ENCODE data around the gene ADAMTS12. TPM values are rescaled to one million over a fixed set of nuclear protein-coding genes. Genes with fewer than 3 reads are reported as not detected.

The ADAMTS12 gene
- total and polyA plus RNA-seq, 2 donors (not counting 1 experiment from before 2014, with no cell fraction given) = 10.7 to 44.8 TPM

- Histone ChIP-seq H3K4me2 (ENCODE audit: extremely low read depth, insufficient read depth, low read length) (no peak overlapping the region), H4K20me1 (ENCODE audit: control insufficient read depth, extremely low read depth, insufficient read depth, low read length) (no peaks in the 10 kb centered on the region), H3K27me3 (ENCODE audit: control insufficient read depth, insufficient read depth, low read length) (no peaks in the 10 kb centered on the region), H3K9me3 (ENCODE audit: control insufficient read depth, insufficient read depth, low read depth, low read length) (no peaks in the 10 kb centered on the region), H2AFZ (ENCODE audit: low read length) (no peak overlapping the region), H3K36me3 (ENCODE audit: control insufficient read depth, insufficient read depth, low read length) (no peaks in the 10 kb centered on the region), H3K79me2 (ENCODE audit: control insufficient read depth, insufficient read depth, low read length) (no peaks in the 10 kb centered on the region), H3K4me1 (ENCODE audit: control insufficient read depth, extremely low read depth, insufficient read depth, low read length) (no peaks in the 10 kb centered on the region), H3K27ac (ENCODE audit: insufficient read depth, low read length) (no peak overlapping the region), H3K9ac (ENCODE audit: insufficient read depth, low read length) (no peak overlapping the region), H3K4me3 (replicated peaks in 1 of 4; ENCODE audit: control extremely low read depth in 1 of 4, insufficient read depth in 1 of 4, low read depth in 3 of 4, low read length in 4 of 4) (no peak overlapping the region)
- DNase-seq (ENCODE audit: low read depth in 2 of 2) = no peak
- TF ChIP-seq CTCF (conservative IDR thresholded peaks at IDR 0.05 in 1 of 2, IDR thresholded peaks at IDR 0.05 in 1 of 2; ENCODE audit: low read depth in 1 of 2, low read length in 2 of 2) = no peak
- no peak for TF ChIP-seq EZH2 (IDR thresholded peaks at IDR 0.05; ENCODE audit: low read length, missing control alignments)
Observed at GRCh38 chr5:33513462-33514185, 378.2 kb downstream of the ADAMTS12 start.

- DNase-seq (ENCODE audit: low read depth in 2 of 2) = peak in 1 of 2 donors; percentile 45
- no peak overlapping the region for H2AFZ ChIP-seq (ENCODE audit: low read length)
Observed at GRCh38 chr5:33509036-33509435, 382.8 kb downstream of the ADAMTS12 start.

GRCh38 chr5:33507426-33507825, 384.4 kb downstream of the ADAMTS12 start:
- Histone ChIP-seq H3K79me2 (ENCODE audit: control insufficient read depth, insufficient read depth, low read length) (no peaks in the 10 kb centered on the region), H2AFZ (ENCODE audit: low read length) (no peak overlapping the region), H3K9ac (ENCODE audit: insufficient read depth, low read length) (no peak overlapping the region), H3K27ac (ENCODE audit: insufficient read depth, low read length) (no peak overlapping the region), H3K4me2 (ENCODE audit: extremely low read depth, insufficient read depth, low read length) (no peak overlapping the region), H3K4me1 (ENCODE audit: control insufficient read depth, extremely low read depth, insufficient read depth, low read length) (no peaks in the 10 kb centered on the region), H3K36me3 (ENCODE audit: control insufficient read depth, insufficient read depth, low read length) (no peaks in the 10 kb centered on the region), H3K4me3 (replicated peaks in 1 of 4; ENCODE audit: control extremely low read depth in 1 of 4, insufficient read depth in 1 of 4, low read depth in 3 of 4, low read length in 4 of 4) (no peak overlapping the region), H3K27me3 (ENCODE audit: control insufficient read depth, insufficient read depth, low read length) (no peaks in the 10 kb centered on the region), H3K9me3 (ENCODE audit: control insufficient read depth, insufficient read depth, low read depth, low read length) (no peaks in the 10 kb centered on the region), H4K20me1 (ENCODE audit: control insufficient read depth, extremely low read depth, insufficient read depth, low read length) (no peaks in the 10 kb centered on the region)
- no peak for TF ChIP-seq CTCF (conservative IDR thresholded peaks at IDR 0.05 in 1 of 2, IDR thresholded peaks at IDR 0.05 in 1 of 2; ENCODE audit: low read depth in 1 of 2, low read length in 2 of 2)
- TF ChIP-seq EZH2 (IDR thresholded peaks at IDR 0.05; ENCODE audit: low read length, missing control alignments) = no peak
- DNase-seq (ENCODE audit: low read depth in 2 of 2) = peak in 1 of 2 donors; percentile 20

More at GRCh38 chr5:33509036-33509435, 382.8 kb downstream of the ADAMTS12 start:
- no peak overlapping the region for H3K4me3 ChIP-seq (replicated peaks in 1 of 4; ENCODE audit: control extremely low read depth in 1 of 4, insufficient read depth in 1 of 4, low read depth in 3 of 4, low read length in 4 of 4)
- TF ChIP-seq CTCF (conservative IDR thresholded peaks at IDR 0.05 in 1 of 2, IDR thresholded peaks at IDR 0.05 in 1 of 2; ENCODE audit: low read depth in 1 of 2, low read length in 2 of 2) = no peak
- no peak overlapping the region for H3K9ac ChIP-seq (ENCODE audit: insufficient read depth, low read length)
- H3K27me3 ChIP-seq (ENCODE audit: control insufficient read depth, insufficient read depth, low read length) = no peaks in the 10 kb centered on the region
- H3K27ac ChIP-seq (ENCODE audit: insufficient read depth, low read length) = no peak overlapping the region
- H3K79me2 ChIP-seq (ENCODE audit: control insufficient read depth, insufficient read depth, low read length) = no peaks in the 10 kb centered on the region
- H3K4me1 ChIP-seq (ENCODE audit: control insufficient read depth, extremely low read depth, insufficient read depth, low read length) = no peaks in the 10 kb centered on the region
- no peaks in the 10 kb centered on the region for H3K36me3 ChIP-seq (ENCODE audit: control insufficient read depth, insufficient read depth, low read length)
- H4K20me1 ChIP-seq (ENCODE audit: control insufficient read depth, extremely low read depth, insufficient read depth, low read length) = no peaks in the 10 kb centered on the region
- H3K9me3 ChIP-seq (ENCODE audit: control insufficient read depth, insufficient read depth, low read depth, low read length) = no peaks in the 10 kb centered on the region
- no peak overlapping the region for H3K4me2 ChIP-seq (ENCODE audit: extremely low read depth, insufficient read depth, low read length)
